OCI-M2 (cell line): ENCODE measurements around the gene SKI.
"Not testable (repeated sequence)": the region's sequence is repeated elsewhere in the genome, so short reads cannot be mapped to it uniquely, and the experiment has no call there.

Experiments used
- DNase-seq: peaks from one replicate; lab custom pipeline; 2025; ENCODE audit not compliant: unreplicated experiment; lab: John Stamatoyannopoulos, UW

Gene SKI

GRCh38 chr1:2290595-2291510 is 62.7 kb downstream of the SKI start:
- no peak for DNase-seq

DNA sequence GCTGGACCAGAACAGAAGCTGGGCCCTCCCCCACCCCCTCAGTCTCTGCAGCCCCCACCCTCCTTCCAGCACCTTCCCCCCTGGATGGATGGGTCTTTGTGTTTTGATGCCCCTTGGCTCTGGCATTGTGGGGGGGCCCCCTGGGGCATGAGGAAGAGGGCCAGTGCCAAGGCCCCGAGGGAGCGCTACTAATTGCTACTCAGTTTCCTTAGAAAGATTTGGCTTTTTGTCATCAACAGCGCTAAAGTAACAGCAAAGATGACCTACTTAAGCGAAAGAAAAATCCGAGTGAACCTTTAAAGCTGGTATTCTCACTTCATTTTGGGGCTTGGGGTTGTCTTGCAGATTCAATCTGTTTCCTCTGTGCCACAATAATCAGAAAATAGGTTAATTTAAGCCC is 63.5 kb downstream of the SKI start:
- no peak for DNase-seq

DNA sequence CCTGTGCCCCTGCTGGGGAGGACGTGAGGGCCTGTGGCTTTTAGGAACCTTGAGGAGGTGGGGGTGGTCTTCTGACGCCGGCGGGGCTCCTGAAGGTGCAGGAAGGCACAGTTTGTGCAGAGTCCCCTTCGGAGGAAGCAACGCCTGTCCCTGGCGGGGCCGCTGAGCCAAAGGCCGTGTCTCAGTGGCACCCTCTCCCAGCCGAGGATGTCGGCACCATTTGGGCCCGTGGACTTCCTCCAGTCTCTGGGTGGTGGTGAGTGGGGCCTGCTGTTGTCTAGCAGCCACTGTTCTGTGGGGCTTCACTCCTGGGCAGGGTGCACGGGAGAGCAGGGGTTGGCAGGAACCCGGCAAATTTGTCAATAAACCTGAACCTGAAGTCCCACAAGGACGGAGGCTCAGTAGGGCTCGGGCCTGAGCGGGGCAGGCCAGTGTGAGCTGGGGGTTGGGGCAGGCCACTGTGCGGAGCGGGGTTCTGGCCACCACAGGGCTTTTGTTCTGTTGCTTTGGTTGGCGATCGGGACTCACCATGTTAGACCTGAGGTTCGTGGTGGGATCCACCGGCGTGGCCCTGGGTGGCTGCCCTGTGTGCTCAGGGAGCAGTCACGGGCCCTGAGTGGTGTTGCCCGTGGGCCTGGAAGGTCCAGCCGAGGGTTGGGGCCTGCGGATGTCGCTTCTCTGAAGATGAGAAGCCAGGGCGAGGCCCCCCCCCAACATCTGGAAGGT is 64.8 kb downstream of the SKI start:
- no peak for DNase-seq

GRCh38 chr1:2294033-2294724 is 66.1 kb downstream of the SKI start:
- no peak for DNase-seq

DNA sequence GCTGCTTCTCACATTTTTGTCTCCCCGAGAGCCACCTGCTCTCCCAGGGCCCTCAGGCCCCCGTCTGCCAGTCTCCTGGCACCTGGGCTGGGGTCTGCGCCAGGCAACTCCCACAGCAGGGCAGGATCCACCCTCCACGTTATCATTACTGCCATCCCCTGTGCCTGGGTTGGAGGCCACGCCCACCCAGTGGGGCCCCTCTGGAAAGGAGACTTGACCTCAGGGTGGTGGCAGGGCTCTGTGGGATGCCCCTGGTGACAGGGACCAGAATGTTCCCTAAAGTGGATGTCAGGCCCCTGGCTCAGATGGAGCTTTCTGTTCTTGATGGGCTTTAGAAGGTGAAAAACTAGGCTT is 66.6 kb downstream of the SKI start:
- DNase-seq: no peak

- no peak for DNase-seq
Measured at GRCh38 chr1:2295526-2295925, 67.4 kb downstream of the SKI start.

GRCh38 chr1:2296211-2296610 is 68.1 kb downstream of the SKI start:
- DNase-seq: not testable (repeated sequence)

- no peak for DNase-seq
Measured at GRCh38 chr1:2296614-2297013, 68.5 kb downstream of the SKI start.

DNA sequence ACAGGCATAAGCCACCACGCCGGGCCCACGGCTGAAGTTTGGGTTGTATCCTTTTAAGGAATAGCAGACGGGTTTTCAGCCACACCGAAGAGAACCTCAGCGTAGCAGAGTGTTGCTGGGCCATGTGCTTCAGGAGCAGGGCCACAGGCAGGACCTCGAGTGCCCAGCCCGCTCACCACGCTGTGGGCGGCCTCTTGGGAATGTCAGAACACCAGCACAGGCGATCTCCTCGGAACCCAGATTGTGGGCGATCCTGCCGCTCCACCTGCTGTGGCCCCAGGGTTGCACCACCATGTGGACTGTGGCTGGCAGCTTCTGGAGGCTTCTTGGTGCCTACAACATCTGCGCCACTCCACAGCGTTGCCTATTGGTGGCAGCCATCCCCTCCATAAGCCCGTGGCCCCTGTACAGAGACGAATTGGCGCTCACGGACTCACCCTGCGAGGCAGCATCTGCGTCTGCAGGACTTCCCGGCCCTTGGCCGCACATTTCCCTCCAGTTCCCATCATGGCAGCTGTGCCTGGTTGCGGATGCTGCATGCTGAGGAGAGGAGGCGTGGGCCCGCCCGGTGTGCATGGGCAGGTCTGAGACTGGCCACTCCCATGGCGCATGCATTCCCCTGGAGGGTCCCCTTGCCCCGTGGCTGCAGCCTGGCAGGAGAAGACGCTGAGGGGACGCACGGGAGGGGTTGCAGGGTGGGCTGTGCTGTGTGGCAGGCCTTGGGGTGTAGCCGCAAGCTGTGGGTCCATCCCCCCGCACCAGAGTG is 69.3 kb downstream of the SKI start:
- no peak for DNase-seq

DNA sequence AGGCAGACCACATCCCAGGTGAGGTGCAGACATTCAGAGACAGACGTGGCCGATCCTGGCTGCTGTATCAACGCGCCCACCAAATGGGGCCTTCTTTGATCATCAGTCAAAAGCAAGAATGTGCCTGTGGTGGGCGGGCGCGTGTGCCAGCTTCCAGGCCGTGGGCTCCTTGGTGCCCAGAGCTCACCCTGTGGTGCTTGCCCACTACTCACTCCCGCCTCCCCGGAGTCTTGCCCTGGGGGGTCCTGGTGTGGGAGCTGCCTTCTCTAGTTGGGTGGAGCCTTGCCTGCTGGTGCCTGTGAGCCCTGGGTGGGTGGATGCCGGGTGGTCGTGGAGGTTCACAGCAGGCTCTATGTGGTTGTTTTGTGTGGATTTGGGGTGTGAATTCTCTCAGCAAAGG is 70.6 kb downstream of the SKI start:
- no peak for DNase-seq

GRCh38 chr1:2299131-2299627 is 71.1 kb downstream of the SKI start:
- DNase-seq: no peak

DNA sequence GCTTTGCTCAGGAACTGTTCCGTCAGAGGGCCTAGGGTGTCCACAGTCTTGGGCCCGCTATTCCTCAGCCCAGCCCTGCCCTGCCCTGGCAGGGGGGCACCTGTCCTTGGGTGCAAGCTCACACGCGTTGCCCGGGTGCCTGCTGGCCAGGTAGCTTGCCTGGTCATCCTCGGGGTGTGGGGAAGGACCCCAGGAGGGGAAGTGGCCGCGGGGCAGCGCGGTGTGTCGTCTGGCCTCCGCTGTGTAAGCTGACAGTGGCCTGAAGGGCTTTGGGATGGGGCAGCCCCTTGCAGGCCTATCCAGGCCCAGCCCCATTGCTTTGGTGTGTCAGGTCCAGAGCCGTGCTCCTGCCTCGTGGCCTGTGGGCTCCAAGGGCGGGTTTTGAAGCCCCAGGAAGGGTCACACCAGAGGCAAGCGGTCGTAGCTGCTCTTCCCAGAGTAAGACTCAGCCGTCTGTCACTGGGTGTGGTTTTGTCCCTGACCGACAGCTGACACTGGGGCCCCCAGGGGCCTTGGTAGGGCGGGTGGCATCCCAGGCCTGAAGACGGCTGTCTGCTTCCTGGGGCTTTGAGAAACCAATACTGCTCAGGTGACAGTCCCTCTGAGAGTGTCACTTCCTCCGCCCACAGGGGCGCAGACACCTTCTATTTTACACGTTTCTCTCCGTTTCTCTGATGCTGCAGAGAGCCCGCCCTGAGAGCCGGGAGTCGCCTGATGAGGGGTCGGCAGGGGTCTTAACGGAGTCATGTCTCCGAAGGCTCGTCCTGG is 72.1 kb downstream of the SKI start:
- no peak for DNase-seq

DNA sequence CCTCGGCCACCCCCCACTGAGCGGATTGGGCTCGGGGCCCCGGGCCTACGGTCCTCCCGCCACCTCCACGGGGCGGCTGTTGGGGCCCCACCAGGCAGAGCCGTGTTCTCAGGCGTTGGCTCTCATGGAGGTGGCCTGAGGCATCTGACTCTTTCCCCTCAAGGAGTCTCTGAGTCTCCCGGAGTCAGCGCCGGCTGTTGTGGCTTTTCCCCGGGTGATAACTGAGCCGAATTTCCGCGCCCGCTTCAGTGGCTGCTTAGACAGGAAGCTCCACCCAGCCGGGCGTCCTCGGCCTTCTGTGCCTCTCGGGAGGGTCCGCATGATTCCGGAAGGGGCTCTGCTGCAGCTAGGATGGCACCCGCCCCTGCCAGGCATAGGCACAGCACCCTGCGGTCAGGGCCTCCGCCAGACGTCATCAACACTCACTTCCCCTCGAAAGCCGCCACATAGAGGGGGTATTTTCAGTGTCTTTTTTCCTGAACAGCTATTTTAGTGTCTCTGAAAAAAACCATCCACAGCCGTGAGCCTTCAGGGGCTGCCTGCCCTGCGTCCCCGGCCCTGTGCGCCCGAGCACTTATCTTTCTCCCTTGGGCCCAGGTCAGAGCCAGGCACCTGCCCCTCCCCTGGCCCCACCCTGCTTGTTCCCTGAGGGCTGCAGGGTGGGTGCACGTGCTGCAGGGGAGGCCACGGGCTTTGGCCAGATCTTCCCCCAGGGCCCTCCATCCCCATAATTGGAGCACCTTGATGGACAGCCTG is 72.9 kb downstream of the SKI start:
- DNase-seq: no peak

DNA sequence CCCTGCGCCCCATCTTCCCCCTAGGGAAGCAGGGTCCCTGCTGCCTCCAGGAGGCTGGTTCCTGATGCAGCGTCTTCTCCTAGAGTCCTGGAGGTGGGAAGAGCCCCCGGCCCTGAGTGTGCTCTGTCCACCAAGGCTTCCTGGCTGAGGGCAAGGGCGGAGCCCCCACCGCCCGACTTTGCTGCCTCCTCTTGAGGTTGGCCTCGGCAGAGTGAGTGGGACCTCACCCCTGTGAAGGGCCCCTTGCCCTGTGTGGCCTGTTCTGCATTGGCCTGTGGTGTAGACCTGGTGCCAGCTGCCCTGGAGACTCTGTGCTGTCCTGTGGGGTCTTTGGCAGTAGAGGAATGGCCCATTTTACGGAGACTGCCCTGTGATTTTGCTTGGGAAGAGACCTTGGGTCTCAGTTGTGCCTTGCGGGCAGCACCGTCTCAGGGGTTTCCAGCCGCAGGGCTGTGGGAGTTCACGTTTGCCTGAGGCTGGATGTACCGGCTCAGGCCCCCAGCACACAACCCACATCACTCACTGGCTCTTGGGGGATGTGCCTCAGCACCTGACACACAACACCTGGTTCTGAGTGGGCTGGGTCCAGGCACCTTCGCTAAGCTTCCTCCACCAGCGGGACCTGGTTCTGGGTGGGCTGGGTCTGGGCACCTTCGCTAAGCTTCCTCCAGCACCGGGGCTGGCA is 73.6 kb downstream of the SKI start:
- DNase-seq: no peak

DNA sequence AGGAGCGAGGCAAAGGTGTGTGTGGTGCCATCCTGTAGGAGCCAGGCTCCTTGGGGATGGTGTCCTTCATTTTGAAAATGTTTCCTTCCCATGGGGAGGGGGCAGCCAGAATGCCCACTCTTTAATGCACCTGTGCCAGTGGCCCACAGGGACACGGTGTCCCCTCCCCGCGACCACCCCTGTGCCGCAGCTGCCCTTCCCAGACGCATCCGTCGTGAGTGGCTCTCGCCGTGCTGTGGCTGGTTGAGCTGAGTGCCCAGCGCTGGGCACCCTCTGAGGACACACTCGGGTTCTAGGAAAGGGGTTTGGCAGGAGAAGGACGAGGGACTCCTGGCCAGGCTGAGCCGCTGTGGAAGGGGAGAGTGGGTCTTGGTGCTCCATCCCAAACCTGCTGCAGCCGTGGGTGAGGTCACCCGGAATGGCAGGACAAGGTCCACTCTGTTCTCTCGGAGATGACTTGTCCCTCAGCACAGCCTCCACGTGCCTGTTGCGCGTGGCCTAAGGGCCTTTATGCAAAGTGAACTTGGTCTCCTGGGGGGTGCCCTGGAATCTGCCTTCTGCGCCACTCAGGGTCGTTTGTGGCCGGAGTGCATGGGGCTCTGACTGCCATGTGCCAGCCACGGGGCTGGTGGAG is 74.3 kb downstream of the SKI start:
- no peak for DNase-seq

DNA sequence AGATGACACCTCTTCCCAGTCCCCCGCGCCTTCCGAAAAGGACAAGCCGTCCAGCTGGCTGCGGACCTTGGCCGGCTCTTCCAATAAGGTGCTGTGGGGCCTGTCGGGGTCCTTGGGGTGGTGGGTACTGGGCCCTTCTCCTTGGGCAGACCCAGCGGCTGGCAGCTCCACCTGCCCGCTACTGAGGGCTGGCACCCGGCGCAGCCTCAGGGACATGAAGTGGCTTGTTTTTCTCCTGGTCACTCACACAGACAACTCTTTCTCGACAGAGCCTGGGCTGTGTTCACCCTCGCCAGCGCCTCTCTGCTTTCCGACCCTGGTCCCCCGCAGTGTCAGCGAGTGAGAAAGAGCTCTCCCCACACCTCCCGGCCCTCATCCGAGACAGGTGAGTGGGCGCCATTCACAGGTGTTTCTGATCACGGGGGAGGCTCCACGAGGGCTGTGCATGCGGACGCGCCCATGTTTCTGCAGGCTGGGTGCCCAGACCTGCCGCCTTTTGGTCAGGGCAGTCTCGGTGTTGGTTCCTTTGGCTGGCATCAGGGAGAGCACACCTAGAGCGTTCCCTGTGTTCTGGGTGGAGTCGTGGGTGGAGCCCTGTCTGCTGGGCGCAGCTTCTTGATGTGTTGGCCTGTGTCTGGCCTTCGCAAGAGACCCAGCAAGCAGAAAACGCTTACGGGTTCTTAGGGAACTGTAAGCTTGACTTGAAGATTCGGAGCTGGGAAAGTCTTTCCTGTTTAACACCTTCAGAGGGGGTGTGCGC is 75.1 kb downstream of the SKI start:
- DNase-seq: no peak

DNA sequence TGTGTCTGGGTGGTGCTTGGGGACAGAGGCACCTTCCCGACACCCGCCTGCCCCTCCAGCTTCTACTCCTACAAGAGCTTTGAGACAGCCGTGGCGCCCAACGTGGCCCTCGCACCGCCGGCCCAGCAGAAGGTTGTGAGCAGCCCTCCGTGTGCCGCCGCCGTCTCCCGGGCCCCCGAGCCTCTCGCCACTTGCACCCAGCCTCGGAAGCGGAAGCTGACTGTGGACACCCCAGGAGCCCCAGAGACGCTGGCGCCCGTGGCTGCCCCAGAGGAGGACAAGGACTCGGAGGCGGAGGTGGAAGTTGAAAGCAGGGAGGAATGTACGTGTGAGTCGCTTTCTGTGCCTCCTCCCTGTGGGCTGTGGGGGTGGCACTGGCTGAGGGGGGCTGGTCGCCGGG is 75.7 kb downstream of the SKI start:
- DNase-seq: no peak

GRCh38 chr1:2304282-2304681 is 76.2 kb downstream of the SKI start:
- DNase-seq: no peak
